Stimulated activated CD4-positive, alpha-beta T cell treated with anti-CD3 and anti-CD28 coated beads, Interleukin-1b, Interleukin-23, amount 100 ng/mL, for 1 hour (primary cell): ENCODE results near the gene P2RY8.
A peak's percentile ranks its signal among the peaks of the same experiment; 100 is the strongest.
"Not testable (repeated sequence)": the region's sequence is repeated elsewhere in the genome, so short reads cannot be mapped to it uniquely, and the experiment has no call there.

Source experiments
- DNase-seq, 2 donors: peaks; one replicate each; pipeline ENCODE4 v3.0.0-alpha.2; 2020; ENCODE audit warnings: low read depth in 2 of 2

P2RY8 gene

DNA sequence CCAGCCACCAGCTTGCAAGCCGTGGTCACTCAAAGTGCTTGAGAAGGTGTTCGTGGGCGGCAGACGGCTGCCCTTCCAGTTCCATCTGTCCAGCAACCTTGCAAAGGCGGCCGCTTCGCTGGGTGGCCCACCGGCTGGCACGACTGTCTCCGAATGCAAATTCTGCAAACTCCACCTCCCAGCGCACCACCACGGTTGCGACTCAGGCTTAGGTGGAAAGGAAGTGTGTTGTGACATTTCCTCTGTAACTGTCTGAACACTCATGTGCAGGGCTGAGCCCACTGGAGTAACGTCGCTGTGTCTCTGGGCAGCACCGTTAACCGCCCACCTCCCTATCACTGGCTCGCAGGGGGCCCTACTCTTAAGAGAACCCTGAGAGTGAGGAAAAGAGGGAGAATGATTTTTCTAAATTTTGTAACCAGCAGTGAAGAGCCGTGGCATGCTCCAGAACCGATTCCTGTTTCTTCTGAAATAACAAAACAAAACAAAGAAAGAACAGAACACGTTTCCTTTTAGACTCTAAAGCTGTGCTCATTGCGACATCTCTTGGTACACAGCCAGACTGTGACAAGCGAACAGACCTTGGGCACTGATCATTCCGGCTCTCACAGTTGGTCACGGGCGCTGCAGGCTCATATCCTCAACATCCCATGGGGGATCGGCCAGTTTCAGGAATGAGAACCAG is at the start of gene P2RY8:
Gene P2RY8 (minus strand): TSS at position 155 of the 685 bp plus-strand sequence. CDS start 70,627 bp downstream, outside the sequence.
- peak; percentile 37 to 55 for DNase-seq

GRCh38 chrX:1584237-1585011 is 47.4 kb upstream of the P2RY8 start:
- no peak for DNase-seq

DNA sequence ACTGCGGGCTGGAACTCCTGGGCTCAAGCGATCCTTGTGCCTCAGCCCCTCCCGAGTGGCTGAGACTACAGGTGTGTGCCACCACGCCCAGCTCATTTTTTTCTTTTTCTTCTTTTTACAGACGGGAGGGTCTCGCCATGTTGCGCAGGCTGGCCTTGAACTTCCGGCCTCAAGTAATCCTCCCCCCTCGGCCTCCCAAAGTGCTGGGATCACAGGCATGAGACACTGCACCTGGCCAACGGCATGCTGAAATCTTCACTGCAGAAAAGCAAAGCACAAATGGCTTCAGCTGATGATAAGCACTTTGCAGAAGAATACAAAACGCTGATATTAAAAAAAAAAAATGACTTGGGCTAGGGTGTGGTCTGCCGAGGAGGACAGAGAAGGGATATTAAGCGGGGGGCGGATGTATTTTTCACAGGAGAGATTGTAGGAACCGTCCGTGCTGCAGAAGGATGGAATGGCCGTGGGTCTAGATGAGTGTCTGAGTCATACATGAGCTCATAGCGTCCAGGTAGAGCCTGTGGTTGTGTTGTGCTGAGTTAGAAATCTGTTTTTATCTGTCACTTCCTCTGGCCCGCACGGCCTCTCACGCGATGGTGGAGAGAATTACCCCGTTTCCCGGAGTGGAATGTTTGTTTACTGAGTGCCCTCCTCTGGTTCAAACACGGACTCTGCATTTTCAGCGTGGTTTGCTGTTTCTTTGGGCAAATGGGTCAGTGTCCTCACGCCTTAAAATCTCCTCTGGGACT is 45.9 kb upstream of the P2RY8 start:
- peak in 1 of 2 donors; percentile 26 for DNase-seq

GRCh38 chrX:1581132-1581531 is 44.1 kb upstream of the P2RY8 start:
- peak; percentile 52 to 61 for DNase-seq

DNA sequence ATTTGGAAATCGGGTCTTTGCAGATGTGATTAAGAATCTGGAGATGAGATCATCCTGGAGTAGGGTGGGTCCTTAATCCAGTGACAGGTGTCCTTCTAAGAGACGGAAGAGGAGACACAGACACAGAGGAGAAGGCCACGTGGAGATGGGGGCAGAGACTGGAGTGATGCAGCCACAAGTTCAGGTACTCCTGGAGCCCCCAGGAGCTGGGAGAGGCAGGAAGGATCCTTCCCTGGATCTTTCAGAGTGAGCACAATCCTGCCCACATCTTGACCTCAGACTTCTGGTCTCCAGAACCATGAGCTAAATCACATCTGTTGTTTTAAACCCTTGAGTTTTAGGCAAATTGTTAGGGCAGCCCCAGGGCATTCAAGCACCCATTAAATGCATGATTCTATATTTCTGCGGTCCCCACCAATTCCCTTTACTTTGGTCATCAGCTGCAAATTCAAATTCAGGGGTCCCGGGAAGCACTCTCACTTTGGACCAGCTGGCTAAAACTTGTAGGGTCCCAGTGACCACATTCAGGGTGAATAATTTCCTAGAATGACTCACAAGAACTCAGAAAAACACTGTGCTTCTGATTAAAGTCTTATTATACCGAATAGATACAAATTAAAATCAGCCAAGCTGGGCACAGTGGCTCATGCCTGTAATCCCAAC is 41.7 kb upstream of the P2RY8 start:
- DNase-seq = no peak

GRCh38 chrX:1577845-1578244 is 40.9 kb upstream of the P2RY8 start:
- no peak for DNase-seq

GRCh38 chrX:1576201-1576992 is 39.4 kb upstream of the P2RY8 start:
- no peak for DNase-seq

DNA sequence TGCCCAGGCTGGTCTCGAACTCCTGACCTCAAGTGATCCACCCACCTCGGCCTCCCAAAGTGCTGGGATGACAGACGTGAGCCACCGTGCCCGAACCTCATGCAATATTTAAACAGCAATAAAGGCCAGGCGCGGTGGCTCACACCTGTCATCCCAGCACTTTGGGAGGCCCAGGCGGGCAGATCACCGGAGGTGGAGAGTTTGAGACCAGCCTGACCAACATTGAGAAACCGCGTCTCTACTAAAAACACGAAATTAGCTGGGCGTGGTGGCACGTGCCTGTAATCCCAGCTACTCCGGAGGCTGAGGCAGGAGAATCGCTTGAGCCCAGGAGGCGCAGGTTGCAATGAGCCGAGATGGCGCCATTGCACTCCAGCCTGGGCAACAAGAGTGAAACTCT is 37.2 kb upstream of the P2RY8 start:
- not testable (repeated sequence) for DNase-seq

- DNase-seq = no peak
Measured at GRCh38 chrX:1564750-1565683, 28.0 kb upstream of the P2RY8 start.

- DNase-seq = not testable (repeated sequence)
Measured at GRCh38 chrX:1564077-1564476, 27.1 kb upstream of the P2RY8 start.

DNA sequence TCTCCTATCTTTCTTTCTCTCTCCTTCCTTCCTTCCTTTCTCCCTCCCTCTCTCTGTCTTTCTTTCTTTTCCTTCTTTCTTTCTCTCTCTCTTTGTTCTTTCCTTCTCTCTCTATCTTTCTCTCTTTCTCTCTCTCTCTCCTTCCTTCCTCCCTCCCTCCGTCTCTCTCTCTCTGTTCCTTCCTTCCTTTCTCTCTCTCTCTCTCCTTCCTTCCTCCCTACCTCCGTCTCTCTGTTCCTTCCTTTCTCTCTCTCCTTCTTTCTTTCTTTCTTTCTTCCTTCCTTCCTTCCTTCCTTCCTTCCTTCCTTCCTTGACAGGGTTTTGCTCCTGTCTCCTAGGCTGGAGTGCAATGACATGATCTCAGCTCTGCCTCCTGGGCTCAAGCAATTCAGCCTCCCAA is 24.2 kb upstream of the P2RY8 start:
- DNase-seq = no peak

DNA sequence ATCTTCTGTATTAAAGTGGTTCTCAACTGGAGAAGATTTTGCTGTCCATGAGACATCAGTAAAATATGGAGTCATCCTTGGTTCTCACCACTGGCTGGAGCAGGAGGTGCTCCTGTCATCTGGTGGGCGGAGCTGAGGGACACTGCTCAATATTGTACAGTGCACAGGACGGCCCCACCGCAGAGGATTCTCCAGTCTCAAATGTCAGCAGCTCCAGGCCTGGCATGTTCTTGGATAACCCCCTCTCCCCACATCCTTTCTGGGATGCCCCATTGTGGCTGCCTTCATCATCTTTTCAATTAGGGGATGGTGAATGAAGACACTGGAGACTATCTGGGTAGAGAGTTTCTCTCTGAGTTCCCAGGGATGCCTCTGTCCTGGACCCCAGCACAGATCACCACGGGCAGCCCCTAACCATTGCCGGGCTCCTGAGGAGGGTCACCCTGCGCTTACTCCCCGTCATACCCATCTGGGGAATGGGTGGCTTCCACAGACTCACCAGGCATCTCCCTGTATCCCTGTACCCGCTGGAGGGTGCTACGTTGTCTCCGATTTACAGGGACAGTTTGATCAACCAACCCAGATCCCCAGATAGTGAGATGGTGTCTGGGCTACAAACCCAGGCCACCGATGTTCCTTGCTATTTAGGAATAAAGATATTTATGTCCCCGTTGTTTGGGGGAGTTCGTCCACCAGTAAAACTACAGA is 21.9 kb upstream of the P2RY8 start:
- no peak for DNase-seq

- DNase-seq = not testable (repeated sequence)
Measured at GRCh38 chrX:1557442-1557841, 20.5 kb upstream of the P2RY8 start.

DNA sequence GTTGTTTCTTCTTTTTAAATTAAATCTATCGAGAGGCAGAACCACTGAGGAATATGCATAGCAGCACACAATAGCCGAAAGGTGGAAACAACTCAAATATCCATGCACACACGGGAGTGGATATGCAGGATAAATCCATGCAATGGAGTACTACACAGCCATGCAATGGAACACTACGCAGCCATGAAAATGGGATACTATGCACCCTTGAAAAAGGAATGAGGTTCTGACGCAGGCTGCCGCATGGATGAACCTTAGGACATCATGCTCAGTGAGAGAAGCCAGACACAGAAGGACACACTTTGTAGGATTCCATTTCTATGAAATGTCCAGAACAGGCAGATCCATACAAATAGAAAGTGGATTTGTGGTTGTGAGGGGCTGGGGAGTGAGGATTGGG is 18.4 kb upstream of the P2RY8 start:
- no peak for DNase-seq

- no peak for DNase-seq
Measured at GRCh38 chrX:1554469-1555210, 17.7 kb upstream of the P2RY8 start.

- DNase-seq = no peak
Measured at GRCh38 chrX:1551959-1552546, 15.1 kb upstream of the P2RY8 start.

GRCh38 chrX:1546691-1547251 is 9.8 kb upstream of the P2RY8 start:
- DNase-seq = no peak
